ENCODE data around the gene PSMG4. TPM values are rescaled to one million over a fixed set of nuclear protein-coding genes. Genes with fewer than 3 reads are reported as not detected.
A peak's percentile ranks its signal among the peaks of the same experiment; 100 is the strongest.

The PSMG4 gene
- total RNA-seq, 2 experiments from 2014 or later = 12.3 to 12.8 TPM

DNA sequence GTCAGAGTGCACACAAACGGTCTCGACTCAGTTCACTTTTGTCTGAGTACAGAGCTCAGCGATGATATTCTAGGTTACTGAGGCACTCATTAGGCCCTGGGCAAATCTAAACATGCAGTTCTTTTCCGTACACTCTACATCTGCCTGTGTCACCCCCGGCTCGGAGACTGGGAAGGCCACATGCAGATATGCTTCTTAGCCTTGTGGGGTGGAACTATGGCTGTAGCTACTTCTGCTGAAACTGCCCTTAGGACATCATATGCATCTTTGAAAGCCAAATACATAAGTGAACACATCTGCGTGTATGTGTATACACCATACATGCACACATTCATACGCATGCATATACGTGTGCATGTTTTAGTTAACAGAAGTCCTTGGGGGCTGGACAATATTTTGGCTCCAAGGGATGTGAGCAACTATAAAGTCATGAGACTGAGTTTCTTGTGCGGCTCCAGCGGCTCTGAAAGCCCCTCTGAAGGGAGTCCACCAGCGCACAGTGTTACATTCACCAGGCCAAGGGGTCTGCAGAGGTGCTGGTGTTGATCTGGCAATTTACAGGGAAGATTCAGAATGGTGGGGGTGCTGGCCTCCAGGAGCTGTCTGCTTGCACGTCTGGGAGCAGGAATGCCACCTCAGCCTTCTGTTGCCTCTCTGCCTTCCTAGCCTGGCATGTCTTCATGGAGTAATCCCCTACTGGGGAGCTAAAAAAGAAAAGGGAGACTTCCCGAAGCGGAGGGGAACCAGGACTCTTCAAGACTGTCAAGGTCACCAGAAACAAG, 31.6 kb downstream of the PSMG4 start:
- TF ChIP-seq, protein P1, sequence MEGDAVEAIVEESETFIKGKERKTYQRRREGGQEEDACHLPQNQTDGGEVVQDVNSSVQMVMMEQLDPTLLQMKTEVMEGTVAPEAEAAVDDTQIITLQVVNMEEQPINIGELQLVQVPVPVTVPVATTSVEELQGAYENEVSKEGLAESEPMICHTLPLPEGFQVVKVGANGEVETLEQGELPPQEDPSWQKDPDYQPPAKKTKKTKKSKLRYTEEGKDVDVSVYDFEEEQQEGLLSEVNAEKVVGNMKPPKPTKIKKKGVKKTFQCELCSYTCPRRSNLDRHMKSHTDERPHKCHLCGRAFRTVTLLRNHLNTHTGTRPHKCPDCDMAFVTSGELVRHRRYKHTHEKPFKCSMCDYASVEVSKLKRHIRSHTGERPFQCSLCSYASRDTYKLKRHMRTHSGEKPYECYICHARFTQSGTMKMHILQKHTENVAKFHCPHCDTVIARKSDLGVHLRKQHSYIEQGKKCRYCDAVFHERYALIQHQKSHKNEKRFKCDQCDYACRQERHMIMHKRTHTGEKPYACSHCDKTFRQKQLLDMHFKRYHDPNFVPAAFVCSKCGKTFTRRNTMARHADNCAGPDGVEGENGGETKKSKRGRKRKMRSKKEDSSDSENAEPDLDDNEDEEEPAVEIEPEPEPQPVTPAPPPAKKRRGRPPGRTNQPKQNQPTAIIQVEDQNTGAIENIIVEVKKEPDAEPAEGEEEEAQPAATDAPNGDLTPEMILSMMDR (IDR thresholded peaks at IDR 0.05) = no peak
- Mint-ChIP-seq H3K4me1 (ENCODE audit: low read depth) (no peaks in the 10 kb centered on the region), H3K27ac (no peak overlapping the region), H3K36me3 (ENCODE audit: low read depth) (no peaks in the 10 kb centered on the region), H3K4me3 (no peak overlapping the region), H3K9me3 (no peaks in the 10 kb centered on the region), H3K27me3 (no peaks in the 10 kb centered on the region)
- DNase-seq (peak in 1 of 14 experiments; percentile 10), ATAC-seq (ENCODE audit: poor library complexity) (no peak)
- POLR2A ChIA-PET = no interaction called here
- no peaks in the 10 kb centered on the region for H3K4me1 ChIP-seq (ENCODE audit: insufficient read depth, low read length)
- no peak overlapping the region for H3K27ac ChIP-seq (ENCODE audit: low read depth in 1 of 2, low read length in 2 of 2)
- CTCF ChIA-PET = interaction anchor here (0.5 kb wide), 1 partner anchor 98 kb away, joined by 3 read pairs; no protein-coding TSS in a partner anchor
- no peak overlapping the region for H3K4me3 ChIP-seq (ENCODE audit: low read length)
- no peaks in the 10 kb centered on the region for H3K36me3 ChIP-seq (ENCODE audit: insufficient read depth, low read length)
- intact Hi-C loops (cut with DNase I, micrococcal nuclease) = no loop called here
- no peaks in the 10 kb centered on the region for H3K27me3 ChIP-seq (ENCODE audit: control insufficient read depth in 1 of 2, insufficient read depth in 2 of 2, low read length in 2 of 2)
- no peaks in the 10 kb centered on the region for H3K9me3 ChIP-seq (ENCODE audit: control insufficient read depth in 1 of 2, insufficient read depth in 1 of 2, low read length in 2 of 2)

- Histone ChIP-seq H3K36me3 (ENCODE audit: insufficient read depth, low read length) (no peaks in the 10 kb centered on the region), H3K4me1 (ENCODE audit: insufficient read depth, low read length) (no peaks in the 10 kb centered on the region), H3K27ac (ENCODE audit: low read depth in 1 of 2, low read length in 2 of 2) (no peak overlapping the region), H3K27me3 (ENCODE audit: control insufficient read depth in 1 of 2, insufficient read depth in 2 of 2, low read length in 2 of 2) (no peaks in the 10 kb centered on the region), H3K4me3 (ENCODE audit: low read length) (no peak overlapping the region), H3K9me3 (ENCODE audit: control insufficient read depth in 1 of 2, insufficient read depth in 1 of 2, low read length in 2 of 2) (no peaks in the 10 kb centered on the region)
- CTCF ChIA-PET = no interaction called here
- intact Hi-C loops (cut with DNase I, micrococcal nuclease) = no loop called here
- Mint-ChIP-seq H3K27me3 (no peaks in the 10 kb centered on the region), H3K36me3 (ENCODE audit: low read depth) (no peaks in the 10 kb centered on the region), H3K4me3 (no peak overlapping the region), H3K27ac (no peak overlapping the region), H3K9me3 (no peaks in the 10 kb centered on the region), H3K4me1 (ENCODE audit: low read depth) (no peaks in the 10 kb centered on the region)
- TF ChIP-seq, protein P1 (IDR thresholded peaks at IDR 0.05) = no peak
- POLR2A ChIA-PET = no interaction called here
- peak in 1 of 14 experiments; percentile 11 for DNase-seq
- ATAC-seq (ENCODE audit: poor library complexity) = no peak
Measured at GRCh38 chr6:3290931-3291211, 32.1 kb downstream of the PSMG4 start.

- TF ChIP-seq, protein P1 (IDR thresholded peaks at IDR 0.05) = no peak
- POLR2A ChIA-PET = no interaction called here
- Histone ChIP-seq H3K27me3 (ENCODE audit: control insufficient read depth in 1 of 2, insufficient read depth in 2 of 2, low read length in 2 of 2) (no peaks in the 10 kb centered on the region), H3K4me1 (ENCODE audit: insufficient read depth, low read length) (no peaks in the 10 kb centered on the region), H3K9me3 (ENCODE audit: control insufficient read depth in 1 of 2, insufficient read depth in 1 of 2, low read length in 2 of 2) (no peaks in the 10 kb centered on the region), H3K4me3 (ENCODE audit: low read length) (no peak overlapping the region), H3K36me3 (ENCODE audit: insufficient read depth, low read length) (no peaks in the 10 kb centered on the region), H3K27ac (ENCODE audit: low read depth in 1 of 2, low read length in 2 of 2) (no peak overlapping the region)
- CTCF ChIA-PET = interaction anchor here (1.0 kb wide), 1 partner anchor 169 kb away, joined by 3 read pairs; no protein-coding TSS in a partner anchor
- no peaks in the 10 kb centered on the region for H3K27me3 Mint-ChIP-seq
- H3K4me3 Mint-ChIP-seq = no peak overlapping the region
- H3K36me3 Mint-ChIP-seq (ENCODE audit: low read depth) = no peaks in the 10 kb centered on the region
- no peak for DNase-seq
- no peaks in the 10 kb centered on the region for H3K9me3 Mint-ChIP-seq
- no peak for ATAC-seq (ENCODE audit: poor library complexity)
- H3K27ac Mint-ChIP-seq = no peak overlapping the region
- intact Hi-C loops (cut with DNase I, micrococcal nuclease) = no loop called here
- H3K4me1 Mint-ChIP-seq (ENCODE audit: low read depth) = no peaks in the 10 kb centered on the region
Measured at GRCh38 chr6:3291346-3291745, 32.6 kb downstream of the PSMG4 start.
